Suppressor macrophage treated with lipopolysaccharide for 4 hours (primary cell): ENCODE results near the gene LMX1A.

Experiments used
- DNase-seq: peaks from one replicate; pipeline ENCODE4 v3.0.0-alpha.2; 2020

Gene LMX1A

DNA sequence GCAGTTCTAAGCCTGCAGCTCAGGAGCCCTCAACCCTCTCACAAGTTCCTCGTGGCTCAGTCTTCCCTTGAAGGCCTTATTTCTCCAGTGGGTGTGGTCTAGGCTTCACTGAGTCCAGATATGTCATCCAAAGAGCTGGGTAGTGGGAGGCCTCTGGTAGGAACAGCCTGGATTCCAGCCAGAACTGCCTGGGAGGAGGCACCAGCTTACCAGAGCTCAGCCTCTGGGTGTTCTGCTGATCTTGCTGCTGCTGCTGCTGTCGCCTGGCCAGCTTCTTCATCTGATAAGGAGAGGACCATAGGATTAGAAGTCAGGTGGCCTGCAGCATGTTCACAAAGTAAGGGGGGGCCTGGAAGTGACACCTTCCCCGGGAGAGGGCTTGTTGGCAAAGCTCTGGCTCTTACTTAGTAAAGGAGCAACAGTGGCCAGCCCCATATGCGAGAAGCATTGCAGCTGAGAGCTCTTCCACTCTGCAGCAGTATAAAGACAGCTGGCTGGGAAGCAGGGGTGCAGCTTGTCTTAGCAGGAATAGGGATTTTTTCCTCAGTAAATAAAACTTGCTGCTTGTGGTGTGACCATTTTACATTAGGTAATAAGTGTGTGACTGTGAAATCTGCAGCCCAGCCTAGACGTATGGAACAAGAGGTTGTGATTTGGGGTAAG is 148.5 kb downstream of the LMX1A start:
- DNase-seq = no peak

DNA sequence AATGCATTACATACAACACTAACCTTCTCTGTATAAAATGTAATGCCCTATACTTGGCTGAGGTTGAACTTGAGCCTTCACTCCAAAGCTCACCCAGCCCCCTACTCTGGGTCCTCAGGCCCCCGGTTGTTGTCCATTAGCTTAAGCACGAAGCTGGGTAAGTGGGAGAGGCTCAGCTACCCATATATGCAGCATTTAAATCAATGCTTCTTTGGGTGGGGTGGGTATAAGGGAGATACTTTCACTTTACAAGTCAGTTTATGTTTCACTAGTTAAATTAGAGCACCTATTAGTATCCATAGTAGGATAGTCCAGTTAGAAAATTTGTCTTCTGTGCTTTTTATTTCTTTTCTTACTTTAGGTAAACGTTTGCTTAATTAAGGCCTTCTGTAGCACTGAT is 151.4 kb downstream of the LMX1A start:
- DNase-seq = no peak

DNA sequence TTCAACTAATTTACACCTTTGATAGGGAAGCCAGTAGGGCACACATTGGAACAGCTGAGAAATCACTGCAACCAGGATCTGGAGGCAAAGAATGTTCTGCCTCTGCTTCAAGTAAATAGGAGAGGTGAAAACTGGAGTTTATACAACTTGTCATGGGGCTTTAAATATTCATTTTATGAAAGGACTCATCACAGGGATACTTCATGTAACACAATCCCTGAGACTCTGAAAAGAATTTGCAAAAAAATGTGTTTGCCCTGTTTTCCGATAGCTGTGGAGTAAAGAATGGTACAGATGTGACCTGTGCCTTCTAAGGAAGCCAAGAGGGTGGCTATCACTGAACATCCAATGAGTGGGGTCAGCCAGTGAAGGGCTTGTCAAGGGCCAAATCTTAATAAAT is 152.0 kb downstream of the LMX1A start:
- no peak for DNase-seq

GRCh38 chr1:165191087-165191486 is 165.4 kb downstream of the LMX1A start:
- DNase-seq = no peak

DNA sequence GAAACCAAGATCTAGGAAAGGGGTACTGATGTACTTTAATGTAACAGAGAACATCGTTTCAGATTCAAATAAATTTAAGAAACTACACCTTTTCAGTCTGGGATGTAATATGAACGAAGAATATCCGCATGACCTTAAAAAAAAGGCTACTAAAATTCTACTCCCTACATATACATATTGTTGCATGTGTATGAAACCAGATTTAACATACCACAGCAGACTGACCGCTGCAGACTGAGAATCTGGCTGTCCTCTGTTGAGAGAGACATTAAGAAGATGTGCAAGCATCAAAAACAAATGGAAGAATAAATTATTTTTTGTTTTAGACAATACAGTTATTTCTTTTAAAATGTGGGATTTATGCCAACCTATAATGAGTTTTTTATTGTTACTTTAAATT is 166.6 kb downstream of the LMX1A start:
- DNase-seq = no peak

DNA sequence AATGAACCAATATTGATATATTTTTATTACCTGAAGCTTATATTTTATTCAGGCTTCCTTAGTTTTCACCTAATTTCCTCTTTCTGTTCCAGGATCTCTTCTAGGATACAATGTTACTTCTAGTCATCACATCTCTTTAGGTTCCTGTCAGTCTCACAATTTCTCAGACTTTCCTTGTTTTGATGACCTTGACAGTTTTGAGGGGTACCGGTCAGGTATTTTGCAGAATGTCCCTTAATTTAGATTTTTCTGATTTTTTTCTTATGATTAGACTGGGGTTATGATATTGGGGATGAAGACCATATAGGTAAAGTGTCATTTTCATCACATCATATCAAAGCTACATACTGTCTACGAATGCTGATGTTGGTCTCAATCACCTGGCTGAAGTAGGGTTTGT is 167.5 kb downstream of the LMX1A start:
- DNase-seq = no peak

DNA sequence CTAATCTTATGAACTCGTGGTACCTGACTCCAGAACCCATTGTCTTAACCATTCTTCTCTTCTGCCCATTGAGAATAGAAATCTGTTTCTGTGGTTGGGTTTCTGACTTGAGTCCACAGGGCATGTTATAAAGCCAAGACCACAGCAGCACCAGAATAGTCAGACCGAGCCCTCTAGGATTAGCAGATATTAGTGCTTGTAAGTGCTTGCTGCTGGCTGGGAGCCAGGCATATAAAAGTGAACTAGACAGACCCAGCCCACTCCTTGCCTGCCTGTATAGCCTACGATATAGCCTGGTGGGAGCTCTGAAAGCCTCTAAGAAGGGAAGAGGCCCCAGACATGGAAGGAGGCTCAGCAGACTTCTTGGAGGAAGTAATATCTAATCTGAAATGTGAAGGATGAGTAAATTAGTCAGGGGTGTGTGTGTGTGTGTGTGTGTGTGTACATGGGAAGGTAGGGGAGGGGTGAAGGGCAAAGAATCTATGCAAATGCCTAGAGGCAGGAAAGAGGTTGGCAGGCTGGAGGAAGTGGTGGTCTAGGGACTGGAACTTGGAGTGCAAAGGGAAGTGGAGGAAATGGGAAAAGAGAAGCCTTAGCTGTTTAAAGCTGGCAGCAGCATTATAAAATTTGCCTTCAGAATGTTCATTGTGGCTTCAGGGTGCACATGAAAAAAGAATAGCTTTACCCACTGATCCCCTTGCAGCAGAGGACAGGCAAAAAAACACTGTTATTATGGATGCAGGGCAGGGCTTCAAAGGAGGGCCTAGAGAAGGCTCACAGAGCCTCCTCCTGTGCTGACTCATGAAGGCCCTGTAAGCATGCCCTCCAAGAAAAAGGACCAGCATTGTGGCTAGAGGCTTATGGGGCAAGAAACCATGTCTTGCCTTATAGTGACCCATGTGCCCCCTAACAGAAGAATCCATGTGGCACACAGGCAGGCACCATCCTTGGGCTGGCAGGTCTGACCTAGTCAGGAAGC is 169.2 kb downstream of the LMX1A start:
- DNase-seq = no peak

- no peak for DNase-seq
Observed at GRCh38 chr1:165185161-165185889, 171.2 kb downstream of the LMX1A start.

DNA sequence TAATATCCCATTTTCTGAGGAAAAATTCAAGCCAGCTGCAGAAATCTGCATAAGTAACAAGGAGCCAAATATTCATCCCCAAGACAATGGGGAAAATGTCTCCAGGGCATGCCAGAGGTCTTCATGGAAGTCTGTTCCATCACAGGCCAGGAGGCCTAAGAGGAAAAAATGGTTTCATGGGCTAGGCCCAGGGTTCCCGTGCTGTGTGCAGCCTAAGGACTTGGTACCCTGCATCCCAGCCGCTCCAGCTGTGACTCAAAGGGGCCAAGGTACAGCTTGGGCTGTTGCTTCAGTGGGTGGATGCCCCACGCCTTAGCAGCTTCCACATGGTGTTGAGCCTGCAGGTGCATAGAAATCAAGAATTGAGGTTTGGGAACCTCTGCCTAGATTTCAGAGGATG is 173.5 kb downstream of the LMX1A start:
- no peak for DNase-seq

DNA sequence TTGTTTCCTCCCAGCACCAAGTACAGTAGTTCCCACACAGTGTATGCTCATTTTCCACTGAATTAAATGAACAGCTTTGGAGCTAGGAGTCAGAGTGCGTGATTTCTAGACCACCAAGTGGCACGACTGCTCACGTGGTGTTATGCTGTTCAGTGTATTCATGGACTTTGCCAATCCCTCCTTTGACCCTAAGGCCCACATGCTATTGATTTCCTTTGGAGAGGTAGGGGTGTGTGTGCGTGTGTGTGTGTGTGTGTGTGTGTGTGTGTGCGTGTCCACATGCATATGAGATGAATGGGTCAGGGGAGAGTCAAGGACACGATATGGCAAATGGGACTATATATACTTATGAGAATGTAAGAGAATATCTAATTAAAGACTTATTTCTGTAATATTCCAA is 177.2 kb downstream of the LMX1A start:
- no peak for DNase-seq

DNA sequence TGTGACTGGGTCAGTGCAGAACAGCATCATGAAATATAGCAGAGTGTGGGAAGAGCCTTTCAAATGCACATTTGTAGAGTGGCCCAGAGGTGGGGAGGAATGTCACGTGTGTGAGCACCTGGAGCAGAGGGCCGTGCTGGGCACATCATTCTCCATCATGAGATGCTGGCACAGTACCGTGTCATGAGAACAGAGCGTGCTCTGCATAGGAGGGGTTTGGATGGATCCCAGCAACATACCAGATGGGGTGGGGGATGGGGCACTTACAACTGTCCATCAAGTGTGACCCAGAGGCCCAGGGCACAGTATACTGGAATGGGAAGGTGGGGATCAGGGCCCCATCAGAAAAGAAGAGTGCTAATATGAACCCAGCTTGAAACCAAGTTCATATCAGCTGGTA is 182.0 kb downstream of the LMX1A start:
- no peak for DNase-seq

DNA sequence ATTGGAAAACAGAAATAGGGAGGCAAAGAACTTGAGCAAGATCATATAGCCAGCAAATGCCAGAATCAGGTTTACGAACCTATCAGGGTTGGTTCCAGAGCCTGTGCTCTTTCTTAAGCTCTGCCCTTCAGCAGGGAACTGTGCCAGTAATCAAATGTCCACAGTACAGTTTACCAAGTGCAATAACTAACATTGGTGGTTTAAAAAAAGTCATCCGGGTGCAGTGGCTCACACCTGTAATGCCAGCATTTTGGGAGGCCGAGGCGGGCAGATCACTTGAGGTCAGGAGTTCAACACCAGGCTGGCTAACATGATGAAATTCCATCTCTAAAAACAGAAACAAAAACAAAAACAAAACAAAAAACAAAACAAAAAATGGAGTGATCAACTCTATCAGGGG is 182.7 kb downstream of the LMX1A start:
- no peak for DNase-seq

DNA sequence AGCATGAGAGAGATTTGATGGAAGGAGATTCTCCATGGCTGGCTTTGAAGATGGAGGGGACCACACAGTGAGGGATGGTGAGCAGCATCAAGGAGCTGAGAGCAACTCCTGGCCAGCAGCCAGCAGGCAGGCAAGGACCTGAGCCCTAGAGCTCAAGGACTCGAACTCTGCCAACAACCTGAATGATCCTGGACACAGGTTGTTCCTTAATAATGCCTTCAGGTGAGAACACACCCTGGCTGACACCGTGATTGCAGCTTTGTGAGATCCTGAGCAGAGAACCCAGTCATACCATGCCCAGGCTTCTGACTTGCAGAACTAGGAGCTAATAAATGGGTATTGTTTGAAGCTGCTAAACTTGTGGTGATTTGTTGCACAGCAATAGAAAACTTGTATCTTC is 183.1 kb downstream of the LMX1A start:
- no peak for DNase-seq

- DNase-seq = no peak
Observed at GRCh38 chr1:165172666-165173065, 183.8 kb downstream of the LMX1A start.

DNA sequence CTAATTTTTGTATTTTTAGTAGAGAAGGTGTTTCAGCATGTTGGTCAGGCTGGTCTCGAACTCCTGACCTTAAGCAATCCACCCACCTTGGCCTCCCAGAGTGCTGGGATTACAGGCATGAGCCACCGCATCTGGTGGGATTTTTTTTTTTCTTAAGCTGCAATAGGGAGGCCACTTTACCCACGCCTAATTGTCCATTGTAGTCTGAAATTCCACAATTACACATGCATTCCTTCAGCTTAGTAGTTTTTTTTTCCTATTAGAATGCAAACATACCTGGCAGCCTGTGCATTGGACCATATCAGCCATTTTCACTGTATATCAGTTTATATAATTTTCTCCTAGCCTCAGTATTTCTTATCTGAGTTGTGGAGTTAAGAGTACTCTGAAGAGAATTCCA is 186.8 kb downstream of the LMX1A start:
- no peak for DNase-seq

GRCh38 chr1:165169028-165169427 is 187.5 kb downstream of the LMX1A start:
- no peak for DNase-seq

GRCh38 chr1:165168467-165168866 is 188.0 kb downstream of the LMX1A start:
- DNase-seq = no peak

GRCh38 chr1:165162671-165163241 is 193.8 kb downstream of the LMX1A start:
- DNase-seq = no peak

DNA sequence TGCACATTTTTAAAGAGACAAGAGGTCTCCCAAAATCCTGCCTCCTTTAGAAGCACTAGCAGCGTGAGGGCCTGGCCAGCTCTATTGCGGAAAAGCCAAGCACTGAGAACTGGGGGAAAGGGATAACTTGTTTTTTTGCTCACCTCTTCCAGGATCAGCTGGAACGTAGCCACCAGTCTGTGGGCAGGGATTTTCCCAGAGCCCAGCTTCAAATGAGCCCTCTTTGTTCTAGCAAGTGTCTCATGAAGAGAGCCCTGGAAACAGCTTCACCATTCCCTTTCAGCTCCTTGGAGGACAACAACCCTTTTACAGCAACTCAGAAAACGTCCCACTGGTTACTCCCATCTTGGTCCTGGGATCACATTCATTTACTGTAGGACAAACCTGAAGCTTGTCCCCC is 195.4 kb downstream of the LMX1A start:
- no peak for DNase-seq

- no peak for DNase-seq
Observed at GRCh38 chr1:165153182-165153581, 203.3 kb downstream of the LMX1A start.

GRCh38 chr1:165152727-165153126 is 203.8 kb downstream of the LMX1A start:
- DNase-seq = no peak

- DNase-seq = no peak
Observed at GRCh38 chr1:165152109-165152508, 204.4 kb downstream of the LMX1A start.
